Measurements from ENCODE around the gene GPRIN3. TPM values are rescaled to one million over a fixed set of nuclear protein-coding genes. Genes with fewer than 3 reads are reported as not detected.

GPRIN3 gene
- total RNA-seq, 1 experiment from 2014 or later = 7.6 TPM

DNA sequence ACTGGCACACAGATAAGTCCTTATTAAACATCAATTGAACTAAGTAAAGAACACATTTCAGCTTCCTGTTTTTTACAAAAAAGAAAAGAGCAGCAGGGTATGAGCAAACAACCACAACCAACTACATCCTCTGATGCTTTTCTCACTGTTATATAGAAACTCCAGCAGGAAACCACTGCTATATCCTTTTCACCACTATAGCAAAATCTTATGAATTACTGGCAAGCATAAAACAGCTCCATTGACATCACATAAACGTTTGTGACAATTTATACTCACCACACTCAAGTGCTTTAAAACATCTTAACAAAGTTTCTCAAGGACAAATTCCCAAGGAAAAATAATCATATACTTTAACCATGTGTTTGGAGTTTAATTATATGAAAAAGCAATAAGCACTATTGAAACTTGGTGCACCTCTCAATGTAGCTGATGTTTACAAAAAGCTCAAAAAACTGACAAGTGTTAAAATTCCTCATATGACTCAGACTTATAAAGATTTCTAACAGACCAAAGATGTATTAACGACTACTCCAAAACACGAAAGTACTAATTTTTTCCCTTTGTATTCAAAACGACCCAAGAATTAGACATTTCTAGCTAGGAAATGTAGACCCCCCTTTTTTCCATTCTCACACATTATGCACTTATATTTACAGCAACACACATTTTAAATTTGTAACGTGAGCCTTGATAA is 12.9 kb downstream of the GPRIN3 start:
- H3K36me3 Mint-ChIP-seq (ENCODE audit: insufficient read depth, unreplicated experiment) = peaks cover 13% of the 10 kb centered on the region
- TF ChIP-seq, protein P1, sequence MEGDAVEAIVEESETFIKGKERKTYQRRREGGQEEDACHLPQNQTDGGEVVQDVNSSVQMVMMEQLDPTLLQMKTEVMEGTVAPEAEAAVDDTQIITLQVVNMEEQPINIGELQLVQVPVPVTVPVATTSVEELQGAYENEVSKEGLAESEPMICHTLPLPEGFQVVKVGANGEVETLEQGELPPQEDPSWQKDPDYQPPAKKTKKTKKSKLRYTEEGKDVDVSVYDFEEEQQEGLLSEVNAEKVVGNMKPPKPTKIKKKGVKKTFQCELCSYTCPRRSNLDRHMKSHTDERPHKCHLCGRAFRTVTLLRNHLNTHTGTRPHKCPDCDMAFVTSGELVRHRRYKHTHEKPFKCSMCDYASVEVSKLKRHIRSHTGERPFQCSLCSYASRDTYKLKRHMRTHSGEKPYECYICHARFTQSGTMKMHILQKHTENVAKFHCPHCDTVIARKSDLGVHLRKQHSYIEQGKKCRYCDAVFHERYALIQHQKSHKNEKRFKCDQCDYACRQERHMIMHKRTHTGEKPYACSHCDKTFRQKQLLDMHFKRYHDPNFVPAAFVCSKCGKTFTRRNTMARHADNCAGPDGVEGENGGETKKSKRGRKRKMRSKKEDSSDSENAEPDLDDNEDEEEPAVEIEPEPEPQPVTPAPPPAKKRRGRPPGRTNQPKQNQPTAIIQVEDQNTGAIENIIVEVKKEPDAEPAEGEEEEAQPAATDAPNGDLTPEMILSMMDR (IDR thresholded peaks at IDR 0.05; ENCODE audit: unreplicated experiment) = no peak
- H3K4me3 Mint-ChIP-seq (ENCODE audit: low read depth, unreplicated experiment) = peak overlapping the region; percentile 18
- CTCF ChIA-PET = no interaction called here
- no peaks in the 10 kb centered on the region for H3K27me3 Mint-ChIP-seq (ENCODE audit: unreplicated experiment)
- BruUV-seq (replicated peaks) = no TSS peak
- DNase-seq = no peak
- no peaks in the 10 kb centered on the region for H3K9me3 Mint-ChIP-seq (ENCODE audit: low read depth, unreplicated experiment)
- intact Hi-C loops (cut with micrococcal nuclease; ENCODE audit: unreplicated experiment) = no loop called here
- no peak overlapping the region for H3K27ac Mint-ChIP-seq (ENCODE audit: unreplicated experiment)
- H3K4me1 Mint-ChIP-seq (ENCODE audit: low read depth, unreplicated experiment) = peaks cover 27% of the 10 kb centered on the region

DNA sequence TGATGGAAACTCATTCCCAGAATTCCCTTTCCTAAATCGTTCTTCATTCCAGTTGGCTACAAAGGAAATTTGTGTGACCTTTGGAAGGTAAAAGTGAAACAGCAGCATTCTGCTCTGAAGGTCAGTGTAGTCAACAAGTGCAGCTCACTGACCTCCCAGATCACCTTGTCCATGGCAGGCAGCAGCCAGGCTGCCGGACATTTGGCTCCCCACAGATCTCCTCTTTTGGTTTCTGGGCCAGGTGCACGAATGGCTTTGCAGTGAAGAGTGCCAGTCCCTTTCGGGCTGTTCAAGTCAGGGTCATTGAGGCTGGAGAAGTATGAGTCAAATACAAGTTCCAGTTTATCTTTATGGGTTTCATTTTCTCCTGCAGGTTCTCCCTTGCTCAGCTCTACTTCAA is 14.3 kb downstream of the GPRIN3 start:
- intact Hi-C loops (cut with micrococcal nuclease; ENCODE audit: unreplicated experiment) = no loop called here
- no peaks in the 10 kb centered on the region for H3K27me3 Mint-ChIP-seq (ENCODE audit: unreplicated experiment)
- peaks cover 25% of the 10 kb centered on the region for H3K4me1 Mint-ChIP-seq (ENCODE audit: low read depth, unreplicated experiment)
- TF ChIP-seq, protein P1 (IDR thresholded peaks at IDR 0.05; ENCODE audit: unreplicated experiment) = no peak
- H3K4me3 Mint-ChIP-seq (ENCODE audit: low read depth, unreplicated experiment) = no peak overlapping the region
- CTCF ChIA-PET = no interaction called here
- H3K9me3 Mint-ChIP-seq (ENCODE audit: low read depth, unreplicated experiment) = no peaks in the 10 kb centered on the region
- BruUV-seq (replicated peaks) = no TSS peak
- no peak for DNase-seq
- H3K27ac Mint-ChIP-seq (ENCODE audit: unreplicated experiment) = no peak overlapping the region
- H3K36me3 Mint-ChIP-seq (ENCODE audit: insufficient read depth, unreplicated experiment) = peaks cover 4% of the 10 kb centered on the region

DNA sequence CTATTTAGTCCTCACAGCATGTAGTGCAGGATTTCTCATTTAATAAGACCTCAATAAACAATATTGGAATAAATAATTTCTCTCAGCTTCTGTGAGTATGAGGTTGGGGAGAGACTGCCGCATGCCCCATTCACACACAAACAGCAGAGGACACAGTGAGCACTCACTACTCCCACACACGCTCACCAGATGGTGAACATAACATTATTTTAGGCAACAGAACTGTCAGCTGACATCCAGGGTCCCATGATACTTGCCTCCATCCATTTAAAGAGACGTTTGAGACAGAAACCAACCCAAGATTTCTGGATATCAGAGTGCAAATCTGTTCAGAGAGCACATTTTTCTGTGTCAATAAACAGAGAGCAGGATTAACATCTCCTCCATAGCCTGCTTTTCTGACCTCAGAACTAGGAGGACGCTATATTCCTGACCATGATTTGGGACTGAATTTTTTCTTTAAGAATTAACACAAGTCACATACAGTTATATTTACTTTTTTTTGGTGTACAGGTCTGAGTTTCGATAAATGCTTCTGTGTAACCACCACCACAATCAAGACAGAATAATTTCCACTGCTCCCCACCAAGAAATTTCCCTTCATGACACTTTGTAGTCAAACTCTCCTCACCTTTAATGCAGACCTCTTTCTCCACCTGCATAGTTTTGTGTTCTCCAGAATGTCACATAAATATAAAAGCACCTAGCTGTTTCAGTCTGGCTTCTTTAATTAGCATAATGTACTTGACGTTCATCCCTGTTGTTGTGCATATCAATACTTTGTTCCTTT is 16.7 kb downstream of the GPRIN3 start:
- intact Hi-C loops (cut with micrococcal nuclease; ENCODE audit: unreplicated experiment) = no loop called here
- H3K27me3 Mint-ChIP-seq (ENCODE audit: unreplicated experiment) = no peaks in the 10 kb centered on the region
- no peaks in the 10 kb centered on the region for H3K9me3 Mint-ChIP-seq (ENCODE audit: low read depth, unreplicated experiment)
- H3K36me3 Mint-ChIP-seq (ENCODE audit: insufficient read depth, unreplicated experiment) = no peaks in the 10 kb centered on the region
- TF ChIP-seq, protein P1 (IDR thresholded peaks at IDR 0.05; ENCODE audit: unreplicated experiment) = no peak
- H3K27ac Mint-ChIP-seq (ENCODE audit: unreplicated experiment) = no peak overlapping the region
- H3K4me3 Mint-ChIP-seq (ENCODE audit: low read depth, unreplicated experiment) = no peak overlapping the region
- no TSS peak for BruUV-seq (replicated peaks)
- H3K4me1 Mint-ChIP-seq (ENCODE audit: low read depth, unreplicated experiment) = peaks cover 26% of the 10 kb centered on the region
- DNase-seq = no peak
- CTCF ChIA-PET = interaction anchor here (0.6 kb wide), 1 partner anchor 16 kb away, joined by 5 read pairs; no protein-coding TSS in a partner anchor

DNA sequence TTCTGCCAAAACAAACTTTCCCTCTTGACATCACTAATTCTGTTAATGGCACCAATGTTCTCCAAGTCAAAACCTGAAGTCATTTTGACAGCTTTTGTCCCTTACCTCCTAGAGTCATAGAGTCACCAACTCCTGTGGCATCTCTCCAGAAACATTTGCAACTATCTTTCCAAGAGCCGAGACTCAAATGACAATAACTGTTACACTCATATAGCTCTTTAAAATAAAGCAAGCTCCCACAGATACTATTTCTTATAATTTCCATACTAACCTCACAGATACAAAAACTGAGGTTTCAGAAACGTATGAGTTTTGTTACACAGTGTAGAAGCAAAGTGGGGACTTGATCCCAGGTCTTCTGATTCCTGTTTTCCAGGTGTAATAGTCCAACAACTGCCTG is 18.3 kb downstream of the GPRIN3 start:
- Mint-ChIP-seq H3K27me3 (ENCODE audit: unreplicated experiment) (no peaks in the 10 kb centered on the region), H3K4me1 (ENCODE audit: low read depth, unreplicated experiment) (peaks cover 35% of the 10 kb centered on the region), H3K4me3 (ENCODE audit: low read depth, unreplicated experiment) (no peak overlapping the region), H3K9me3 (ENCODE audit: low read depth, unreplicated experiment) (no peaks in the 10 kb centered on the region), H3K36me3 (ENCODE audit: insufficient read depth, unreplicated experiment) (no peaks in the 10 kb centered on the region), H3K27ac (ENCODE audit: unreplicated experiment) (no peak overlapping the region)
- TF ChIP-seq, protein P1 (IDR thresholded peaks at IDR 0.05; ENCODE audit: unreplicated experiment) = no peak
- CTCF ChIA-PET = no interaction called here
- intact Hi-C loops (cut with micrococcal nuclease; ENCODE audit: unreplicated experiment) = no loop called here
- no peak for DNase-seq
- BruUV-seq (replicated peaks) = no TSS peak

Measured in Calu3 (cell line).